SKM-1 (cell line): ENCODE results near the gene WFIKKN1.

Source experiments
- DNase-seq: peaks from one replicate; lab custom pipeline; 2025; ENCODE audit not compliant: unreplicated experiment; lab: John Stamatoyannopoulos, UW

WFIKKN1 gene

GRCh38 chr16:682493-683395 is 52.0 kb downstream of the WFIKKN1 start:
- no peak for DNase-seq

DNA sequence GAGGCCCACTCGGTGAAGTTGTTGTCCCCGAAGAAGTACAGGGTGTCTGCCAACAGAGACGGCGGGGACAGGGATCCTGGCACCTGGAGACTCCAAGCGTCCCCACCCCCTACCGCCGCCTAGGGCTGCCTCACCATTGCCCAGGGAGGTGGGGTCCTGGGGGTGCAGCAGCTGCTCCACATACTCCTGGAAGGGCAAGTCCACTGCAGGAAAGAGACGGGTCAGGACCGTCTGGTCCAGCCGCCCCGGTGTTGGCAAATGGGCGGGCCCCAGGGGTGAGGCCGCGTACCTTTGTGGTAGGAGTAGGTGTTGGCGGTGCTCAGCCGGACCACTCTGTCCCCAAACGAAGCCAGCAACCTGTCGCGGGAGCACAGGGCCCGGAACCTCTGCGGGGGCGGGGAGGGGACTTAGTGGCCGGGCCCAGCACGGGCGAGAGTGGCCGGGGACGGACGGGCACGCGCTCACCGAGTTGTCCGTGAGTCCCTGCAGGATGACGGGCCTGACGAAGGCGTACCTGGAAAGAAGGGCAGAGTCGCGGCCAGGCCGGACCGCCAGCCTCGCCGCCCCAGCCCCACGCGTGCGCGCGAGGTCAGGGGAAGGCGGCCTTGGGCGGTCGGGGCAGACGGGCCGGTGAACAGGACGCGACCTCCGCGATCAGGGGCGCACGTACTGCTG is 52.7 kb downstream of the WFIKKN1 start:
- DNase-seq = no peak
